Stimulated activated CD8-positive, alpha-beta memory T cell treated with anti-CD3 and anti-CD28 coated beads, Interleukin-15, amount 100 ng/mL, for 4 hours (primary cell): ENCODE results near the gene ZC2HC1C.

ENCODE experiments used
- DNase-seq, 2 donors: peaks; one replicate each; pipeline ENCODE4 v3.0.0-alpha.2; 2020; ENCODE audit warnings: low read depth in 2 of 2

ZC2HC1C gene

GRCh38 chr14:75069121-75069810 lies at the start of gene ZC2HC1C:
Gene ZC2HC1C, plus strand, starts transcription at chr14:75069641. Its CDS starts 933 bp downstream, at chr14:75070574.
- DNase-seq, result no peak

GRCh38 chr14:75022655-75023054 lies 46.8 kb upstream of the ZC2HC1C start:
- DNase-seq, result no peak

- no peak for DNase-seq
Measured at GRCh38 chr14:75023108-75023507, 46.3 kb upstream of the ZC2HC1C start.

GRCh38 chr14:75025082-75025481 lies 44.4 kb upstream of the ZC2HC1C start:
- DNase-seq, result no peak

GRCh38 chr14:75025876-75026275 lies 43.6 kb upstream of the ZC2HC1C start:
- no peak for DNase-seq

- no peak for DNase-seq
Measured at GRCh38 chr14:75030147-75030546, 39.3 kb upstream of the ZC2HC1C start.

GRCh38 chr14:75032939-75033338 lies 36.5 kb upstream of the ZC2HC1C start:
- no peak for DNase-seq

- DNase-seq, result no peak
Measured at GRCh38 chr14:75040507-75040906, 28.9 kb upstream of the ZC2HC1C start.

- DNase-seq, result no peak
Measured at GRCh38 chr14:75040959-75041358, 28.5 kb upstream of the ZC2HC1C start.

GRCh38 chr14:75041613-75042012 lies 27.8 kb upstream of the ZC2HC1C start:
- no peak for DNase-seq

GRCh38 chr14:75042035-75042434 lies 27.4 kb upstream of the ZC2HC1C start:
- DNase-seq, result no peak

- no peak for DNase-seq
Measured at GRCh38 chr14:75044322-75044721, 25.1 kb upstream of the ZC2HC1C start.

- no peak for DNase-seq
Measured at GRCh38 chr14:75044752-75045151, 24.7 kb upstream of the ZC2HC1C start.

- no peak for DNase-seq
Measured at GRCh38 chr14:75046275-75046674, 23.2 kb upstream of the ZC2HC1C start.

GRCh38 chr14:75046899-75047298 lies 22.5 kb upstream of the ZC2HC1C start:
- no peak for DNase-seq

- no peak for DNase-seq
Measured at GRCh38 chr14:75047506-75047905, 21.9 kb upstream of the ZC2HC1C start.

- DNase-seq, result no peak
Measured at GRCh38 chr14:75048101-75048500, 21.3 kb upstream of the ZC2HC1C start.

GRCh38 chr14:75049136-75049535 lies 20.3 kb upstream of the ZC2HC1C start:
- DNase-seq, result no peak

GRCh38 chr14:75049731-75050201 lies 19.7 kb upstream of the ZC2HC1C start:
- DNase-seq, result no peak

- DNase-seq, result peak; percentile 58 to 59
Measured at GRCh38 chr14:75050852-75051555, 18.4 kb upstream of the ZC2HC1C start, which contains the start of gene MLH3. Gene MLH3, minus strand, starts transcription at chr14:75051467. Its CDS starts 1,812 bp downstream, at chr14:75049655.

GRCh38 chr14:75051556-75051899 lies 17.9 kb upstream of the ZC2HC1C start:
- DNase-seq, result no peak

- no peak for DNase-seq
Measured at GRCh38 chr14:75053396-75054291, 15.8 kb upstream of the ZC2HC1C start.
